Stimulated activated memory B cell treated with anti-CD40 and anti-IgM and Interleukin-4, amounts not matched to agents 10 μg/mL and 1 μg/mL and 100 μg/mL, for 72 hours (primary cell): ENCODE data around the gene BAK1.
"Not testable (repeated sequence)": the region's sequence is repeated elsewhere in the genome, so short reads cannot be mapped to it uniquely, and the experiment has no call there.

Experiments
- ATAC-seq: fragments of 150-1000 bp; cut with Tn5 transposase; 2 replicates; pipeline ENCODE4 v1.10.0; 2021
- H3K27ac Mint-ChIP-seq: one replicate; pipeline ENCODE4 v1.8.0; 2022; ENCODE audit warnings: mild to moderate bottlenecking, mixed read lengths
- H3K27me3 Mint-ChIP-seq: one replicate; pipeline ENCODE4 v1.8.0; 2022; ENCODE audit warnings: mixed read lengths
- H3K36me3 Mint-ChIP-seq: one replicate; pipeline ENCODE4 v1.8.0; 2022; ENCODE audit warnings: mixed read lengths
- H3K4me1 Mint-ChIP-seq: one replicate; pipeline ENCODE4 v1.8.0; 2022; ENCODE audit warnings: mixed read lengths
- H3K4me3 Mint-ChIP-seq: one replicate; pipeline ENCODE4 v1.8.0; 2022; ENCODE audit warnings: mild to moderate bottlenecking, moderate library complexity, mixed read lengths
- H3K9me3 Mint-ChIP-seq: one replicate; pipeline ENCODE4 v1.8.0; 2022; ENCODE audit warnings: mixed read lengths

BAK1 gene

GRCh38 chr6:33596894-33597293 lies 16.8 kb upstream of the BAK1 start:
- H3K9me3 Mint-ChIP-seq, H3K4me3 Mint-ChIP-seq, ATAC-seq, H3K27me3 Mint-ChIP-seq, H3K36me3 Mint-ChIP-seq: not testable (repeated sequence)
- Mint-ChIP-seq H3K27ac (peak overlapping the region; percentile 80), H3K4me1 (peaks cover 44% of the 10 kb centered on the region)

GRCh38 chr6:33595001-33595846 lies 15.1 kb upstream of the BAK1 start:
- H3K9me3 Mint-ChIP-seq: peaks cover 3% of the 10 kb centered on the region
- no peaks in the 10 kb centered on the region for H3K27me3 Mint-ChIP-seq
- peaks cover 61% of the 10 kb centered on the region for H3K4me1 Mint-ChIP-seq
- no peak for ATAC-seq
- no peak overlapping the region for H3K4me3 Mint-ChIP-seq
- no peaks in the 10 kb centered on the region for H3K36me3 Mint-ChIP-seq
- peak overlapping the region; percentile 22 for H3K27ac Mint-ChIP-seq

- peaks cover 68% of the 10 kb centered on the region for H3K4me1 Mint-ChIP-seq
- H3K9me3 Mint-ChIP-seq: peaks cover 3% of the 10 kb centered on the region
- peak overlapping the region; percentile 75 for H3K4me3 Mint-ChIP-seq
- no peak for ATAC-seq
- no peaks in the 10 kb centered on the region for H3K27me3 Mint-ChIP-seq
- H3K36me3 Mint-ChIP-seq: no peaks in the 10 kb centered on the region
- peak overlapping the region; percentile 75 for H3K27ac Mint-ChIP-seq
These were observed 13.3 kb upstream of the BAK1 start for GRCh38 chr6:33593414-33593727.

GRCh38 chr6:33592595-33593413 lies 12.7 kb upstream of the BAK1 start:
- peak overlapping the region; percentile 75 for H3K4me3 Mint-ChIP-seq
- H3K27ac Mint-ChIP-seq: peak overlapping the region; percentile 75
- ATAC-seq: peak; percentile 92
- peaks cover 3% of the 10 kb centered on the region for H3K9me3 Mint-ChIP-seq
- no peaks in the 10 kb centered on the region for H3K36me3 Mint-ChIP-seq
- H3K27me3 Mint-ChIP-seq: no peaks in the 10 kb centered on the region
- peaks cover 68% of the 10 kb centered on the region for H3K4me1 Mint-ChIP-seq

GRCh38 chr6:33592280-33592594 lies 12.2 kb upstream of the BAK1 start:
- ATAC-seq: no peak
- Mint-ChIP-seq H3K27ac (peak overlapping the region; percentile 75), H3K4me3 (peak overlapping the region; percentile 75), H3K36me3 (no peaks in the 10 kb centered on the region), H3K4me1 (peaks cover 63% of the 10 kb centered on the region), H3K27me3 (no peaks in the 10 kb centered on the region), H3K9me3 (peaks cover 3% of the 10 kb centered on the region)

GRCh38 chr6:33591424-33592032 lies 11.5 kb upstream of the BAK1 start:
- no peak for ATAC-seq
- no peaks in the 10 kb centered on the region for H3K36me3 Mint-ChIP-seq
- H3K27ac Mint-ChIP-seq: peak overlapping the region; percentile 75
- peaks cover 3% of the 10 kb centered on the region for H3K9me3 Mint-ChIP-seq
- H3K4me3 Mint-ChIP-seq: no peak overlapping the region
- peaks cover 62% of the 10 kb centered on the region for H3K4me1 Mint-ChIP-seq
- no peaks in the 10 kb centered on the region for H3K27me3 Mint-ChIP-seq

- Mint-ChIP-seq H3K27ac (peak overlapping the region; percentile 75), H3K4me3 (no peak overlapping the region), H3K27me3 (no peaks in the 10 kb centered on the region), H3K36me3 (no peaks in the 10 kb centered on the region), H3K9me3 (peaks cover 3% of the 10 kb centered on the region), H3K4me1 (peaks cover 65% of the 10 kb centered on the region)
- no peak for ATAC-seq
These were observed 10.6 kb upstream of the BAK1 start for GRCh38 chr6:33590531-33591198.

GRCh38 chr6:33589731-33590530 lies 9.9 kb upstream of the BAK1 start:
- ATAC-seq: no peak
- peak overlapping the region; percentile 75 for H3K27ac Mint-ChIP-seq

GRCh38 chr6:33589392-33589730 lies 9.3 kb upstream of the BAK1 start:
- Mint-ChIP-seq H3K27ac (peak overlapping the region; percentile 75), H3K4me3 (no peak overlapping the region), H3K36me3 (no peaks in the 10 kb centered on the region), H3K27me3 (no peaks in the 10 kb centered on the region), H3K9me3 (peaks cover 3% of the 10 kb centered on the region), H3K4me1 (peaks cover 62% of the 10 kb centered on the region)
- ATAC-seq: no peak

More at GRCh38 chr6:33589731-33590530, 9.9 kb upstream of the BAK1 start:
- H3K4me1 Mint-ChIP-seq: peaks cover 67% of the 10 kb centered on the region
- H3K4me3 Mint-ChIP-seq: no peak overlapping the region
- H3K27me3 Mint-ChIP-seq: no peaks in the 10 kb centered on the region
- no peaks in the 10 kb centered on the region for H3K36me3 Mint-ChIP-seq
- peaks cover 3% of the 10 kb centered on the region for H3K9me3 Mint-ChIP-seq

GRCh38 chr6:33588894-33589293 lies 8.8 kb upstream of the BAK1 start:
- peaks cover 61% of the 10 kb centered on the region for H3K4me1 Mint-ChIP-seq
- no peaks in the 10 kb centered on the region for H3K27me3 Mint-ChIP-seq
- no peak for ATAC-seq
- H3K27ac Mint-ChIP-seq: no peak overlapping the region
- peaks cover 3% of the 10 kb centered on the region for H3K9me3 Mint-ChIP-seq
- no peaks in the 10 kb centered on the region for H3K36me3 Mint-ChIP-seq
- no peak overlapping the region for H3K4me3 Mint-ChIP-seq

GRCh38 chr6:33587529-33587928 lies 7.5 kb upstream of the BAK1 start:
- no peak overlapping the region for H3K4me3 Mint-ChIP-seq
- H3K9me3 Mint-ChIP-seq: peaks cover 3% of the 10 kb centered on the region
- no peaks in the 10 kb centered on the region for H3K36me3 Mint-ChIP-seq
- no peaks in the 10 kb centered on the region for H3K27me3 Mint-ChIP-seq
- H3K4me1 Mint-ChIP-seq: peaks cover 50% of the 10 kb centered on the region
- ATAC-seq: no peak
- H3K27ac Mint-ChIP-seq: peak overlapping the region; percentile 22

- Mint-ChIP-seq H3K27me3 (no peaks in the 10 kb centered on the region), H3K4me3 (peak overlapping the region; percentile 72), H3K9me3 (no peaks in the 10 kb centered on the region), H3K36me3 (no peaks in the 10 kb centered on the region), H3K27ac (peak overlapping the region; percentile 89), H3K4me1 (peaks cover 36% of the 10 kb centered on the region)
- no peak for ATAC-seq
These were observed 6.1 kb upstream of the BAK1 start for GRCh38 chr6:33586108-33586640.

GRCh38 chr6:33585403-33586107 lies 5.5 kb upstream of the BAK1 start:
- peaks cover 31% of the 10 kb centered on the region for H3K4me1 Mint-ChIP-seq
- no peaks in the 10 kb centered on the region for H3K36me3 Mint-ChIP-seq
- ATAC-seq: peak; percentile 91
- H3K4me3 Mint-ChIP-seq: peak overlapping the region; percentile 72
- no peaks in the 10 kb centered on the region for H3K27me3 Mint-ChIP-seq
- no peaks in the 10 kb centered on the region for H3K9me3 Mint-ChIP-seq
- H3K27ac Mint-ChIP-seq: peak overlapping the region; percentile 89
